GM13976 (cell line): Measurements from ENCODE around the gene EID2B.

Source experiments
- DNase-seq: peaks from one replicate; pipeline ENCODE4 v3.0.0; 2012; ENCODE audit warnings: low spot score
- in situ Hi-C: fragments of 300-500 bp; cut with MboI; formaldehyde crosslinking; loops from one replicate; pipeline ENCODE4 v1.12.0; 2022; ENCODE audit warnings: low sequenced_read_pairs, mixed read lengths, inconsistent platforms; ENCODE audit not compliant: unreplicated experiment
- TF ChIP-seq, protein P1 (sequence below): IDR thresholded peaks from 2 replicates; pipeline ENCODE4 v1.5.1; 2012; ENCODE audit warnings: borderline replicate concordance, mild to moderate bottlenecking; ENCODE audit not compliant: insufficient read depth; ENCODE audit errors: extremely low read depth, missing control alignments, control extremely low read depth

Gene EID2B

GRCh38 chr19:39533791-39534190, 1.1 kb upstream of the EID2B start:
- in situ Hi-C loops: no loop called here
- TF ChIP-seq, protein P1, sequence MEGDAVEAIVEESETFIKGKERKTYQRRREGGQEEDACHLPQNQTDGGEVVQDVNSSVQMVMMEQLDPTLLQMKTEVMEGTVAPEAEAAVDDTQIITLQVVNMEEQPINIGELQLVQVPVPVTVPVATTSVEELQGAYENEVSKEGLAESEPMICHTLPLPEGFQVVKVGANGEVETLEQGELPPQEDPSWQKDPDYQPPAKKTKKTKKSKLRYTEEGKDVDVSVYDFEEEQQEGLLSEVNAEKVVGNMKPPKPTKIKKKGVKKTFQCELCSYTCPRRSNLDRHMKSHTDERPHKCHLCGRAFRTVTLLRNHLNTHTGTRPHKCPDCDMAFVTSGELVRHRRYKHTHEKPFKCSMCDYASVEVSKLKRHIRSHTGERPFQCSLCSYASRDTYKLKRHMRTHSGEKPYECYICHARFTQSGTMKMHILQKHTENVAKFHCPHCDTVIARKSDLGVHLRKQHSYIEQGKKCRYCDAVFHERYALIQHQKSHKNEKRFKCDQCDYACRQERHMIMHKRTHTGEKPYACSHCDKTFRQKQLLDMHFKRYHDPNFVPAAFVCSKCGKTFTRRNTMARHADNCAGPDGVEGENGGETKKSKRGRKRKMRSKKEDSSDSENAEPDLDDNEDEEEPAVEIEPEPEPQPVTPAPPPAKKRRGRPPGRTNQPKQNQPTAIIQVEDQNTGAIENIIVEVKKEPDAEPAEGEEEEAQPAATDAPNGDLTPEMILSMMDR: no peak

GRCh38 chr19:39533003-39533512, 406 bp upstream of the EID2B start:
- TF ChIP-seq, protein P1: no peak
- no peak for DNase-seq
- in situ Hi-C loops: no loop called here

More at GRCh38 chr19:39533791-39534190, 1.1 kb upstream of the EID2B start:
- no peak for DNase-seq

GRCh38 chr19:39531834-39532232, 819 bp downstream of the EID2B start:
- in situ Hi-C loops: no loop called here
- no peak for DNase-seq
- TF ChIP-seq, protein P1: no peak

GRCh38 chr19:39525205-39525604, 7.4 kb downstream of the EID2B start:
- in situ Hi-C loops: no loop called here
- TF ChIP-seq, protein P1: no peak
- DNase-seq: no peak

- TF ChIP-seq, protein P1: no peak
- DNase-seq: no peak
- in situ Hi-C loops: no loop called here
These were observed 8.2 kb downstream of the EID2B start for GRCh38 chr19:39524495-39524894.

- TF ChIP-seq, protein P1: no peak
- in situ Hi-C loops: no loop called here
- no peak for DNase-seq
These were observed 11.8 kb downstream of the EID2B start for GRCh38 chr19:39520541-39521484.
